ENCODE data around the gene ATP6V1B1. TPM values are rescaled to one million over a fixed set of nuclear protein-coding genes. Genes with fewer than 3 reads are reported as not detected.
"Not testable (repeated sequence)": the region's sequence is repeated elsewhere in the genome, so short reads cannot be mapped to it uniquely, and the experiment has no call there.

The ATP6V1B1 gene
- total and polyA plus RNA-seq, 10 of the 15 experiments (the other 5 are each of a cell fraction or from before 2014, with no cell fraction given): not detected

DNA sequence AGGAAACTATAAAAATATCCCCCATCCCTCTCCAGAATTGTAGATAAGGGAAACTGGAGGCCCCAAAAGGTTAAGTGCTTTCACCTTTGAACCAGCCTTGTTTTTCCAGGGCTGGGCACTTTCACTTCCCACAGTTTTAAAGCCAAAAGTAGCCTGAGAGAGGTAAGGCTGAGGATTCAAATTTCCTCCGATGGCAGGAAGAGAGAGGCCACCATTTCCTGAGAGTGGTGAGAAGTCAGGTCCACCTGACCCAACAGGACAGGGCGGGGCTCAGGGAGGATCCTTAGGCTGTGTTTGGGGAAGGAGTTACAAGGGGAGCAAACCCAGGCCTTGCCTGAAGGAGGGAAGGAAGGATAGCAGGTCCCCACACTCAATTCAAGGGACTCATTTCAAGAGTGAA lies 63.7 kb downstream of the ATP6V1B1 start (continued):
- TF ChIP-seq CUX1 (IDR thresholded peaks at IDR 0.05; ENCODE audit: insufficient replicate concordance, low read depth, low read length): no peak
- no peak for TF ChIP-seq RAD21 (IDR thresholded peaks at IDR 0.05; ENCODE audit: insufficient read depth, low read depth, low read length)
- no peak for TF ChIP-seq TCF12 (IDR thresholded peaks at IDR 0.05; ENCODE audit: low read depth, low read length)
- TF ChIP-seq EZH2 (IDR thresholded peaks at IDR 0.05; ENCODE audit: borderline replicate concordance, control insufficient read depth, low read depth, low read length): no peak
- no peak for TF ChIP-seq SUPT20H (IDR thresholded peaks at IDR 0.05; ENCODE audit: borderline replicate concordance, control insufficient read depth, low read depth, low read length)
- TF ChIP-seq STAT3 (IDR thresholded peaks at IDR 0.05; ENCODE audit: low read depth, low read length): no peak
- no peak for TF ChIP-seq RUNX3 (IDR thresholded peaks at IDR 0.05; ENCODE audit: low read length)

DNA sequence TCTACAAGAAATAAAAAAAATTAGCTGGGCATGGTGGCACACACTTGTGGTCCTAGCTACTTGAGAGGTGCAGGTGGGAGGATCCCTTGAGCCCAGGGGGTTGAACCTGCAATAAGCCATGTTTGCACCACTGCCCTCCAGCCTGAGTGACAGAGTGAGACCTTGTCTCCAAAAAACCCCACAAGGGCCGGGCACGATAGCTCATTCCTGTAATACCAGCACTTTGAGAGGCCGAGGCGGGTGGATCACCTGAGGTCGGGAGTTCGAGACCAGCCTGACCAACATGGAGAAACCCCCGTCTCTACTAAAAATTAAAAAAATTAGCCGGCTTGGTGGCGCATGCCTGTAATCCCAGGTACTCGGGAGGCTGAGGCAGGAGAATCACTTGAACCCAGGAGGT lies 64.2 kb downstream of the ATP6V1B1 start:
- POLR2A ChIA-PET: not testable (repeated sequence)
- RAD21 ChIA-PET (ENCODE audit: unreplicated experiment): interaction anchor here (0.5 kb wide), 1 partner anchor 931 kb away, joined by 4 read pairs; no protein-coding TSS in a partner anchor

More for the DNA sequence above, 64.2 kb downstream of the ATP6V1B1 start:
- FAIRE-seq; BruUV-seq (replicated peaks); in situ Hi-C loops (cut with MboI); H3K4me2 ChIP-seq (ENCODE audit: control insufficient read depth, insufficient read depth); H4K20me1 ChIP-seq (ENCODE audit: control insufficient read depth, insufficient read depth); H3K9ac ChIP-seq (ENCODE audit: control insufficient read depth, insufficient read depth, low read length); ATAC-seq; H3K4me3 ChIP-seq; H3K9me3 ChIP-seq (replicated peaks; ENCODE audit: control insufficient read depth, insufficient read depth, low read length); H3K27me3 ChIP-seq (replicated peaks in 1 of 2; ENCODE audit: control insufficient read depth in 2 of 2, insufficient read depth in 2 of 2, low read length in 1 of 2); H2AFZ ChIP-seq (ENCODE audit: control insufficient read depth, low read depth, low read length); H3K79me2 ChIP-seq (ENCODE audit: control insufficient read depth, insufficient read depth, low read length); H3K36me3 ChIP-seq (ENCODE audit: control insufficient read depth in 2 of 2, insufficient read depth in 2 of 2, low read length in 1 of 2); H3K27ac ChIP-seq (ENCODE audit: control insufficient read depth, insufficient read depth); H3K4me1 ChIP-seq (ENCODE audit: control insufficient read depth, insufficient read depth, low read length); DNase-seq (ENCODE audit: low read depth, low spot score): not testable (repeated sequence)
- ChIA-PET CTCF (interaction anchor here (3.3 kb wide), 1 partner anchor 15 kb away, joined by 18 read pairs; no protein-coding TSS in a partner anchor), SMC1A (ENCODE audit: uncharacterized antibody, unreplicated experiment) (interaction anchor here (3.0 kb wide), 1 partner anchor 16 kb away, joined by 11 read pairs; no protein-coding TSS in a partner anchor)
- 94% methylated on average over 10 of the region's 10 CpGs for WGBS (ENCODE audit: insufficient coverage, insufficient replicate concordance, low lambda C conversion rate, missing lambda C conversion rate)
- intact Hi-C loops (cut with micrococcal nuclease; ENCODE audit: unreplicated experiment): loop anchor here (5.0 kb wide), 1 partner anchor 67 kb away; the partner anchor contains the start of gene NAGK

Measured in GM12878 (cell line).